Calu3 (cell line): Measurements from ENCODE around the gene ZPLD1. TPM values are rescaled to one million over a fixed set of nuclear protein-coding genes. Genes with fewer than 3 reads are reported as not detected.

Experiments used
- BruUV-seq: library from RNA; stranded (reverse); fragments of 400-500 nt; replicated peaks from 2 replicates; lab custom pipeline; 2021; lab: Mats Ljungman, UMichigan
- CTCF ChIA-PET: fragments of 300-600 bp; sonication (Branson Sonifier 250); formaldehyde crosslinking; loops from one replicate; lab custom pipeline; 2022; ENCODE audit warnings: antibody characterized with exemption; lab: Charles Lee
- DNase-seq: peaks from one replicate; pipeline ENCODE4 v3.0.0; 2022
- H3K27ac Mint-ChIP-seq: one replicate; pipeline ENCODE4 v1.8.0; 2022; ENCODE audit warnings: mixed read lengths; ENCODE audit not compliant: unreplicated experiment
- H3K27me3 Mint-ChIP-seq: one replicate; pipeline ENCODE4 v1.8.0; 2022; ENCODE audit warnings: mixed read lengths; ENCODE audit not compliant: unreplicated experiment
- H3K36me3 Mint-ChIP-seq: one replicate; pipeline ENCODE4 v1.8.0; 2022; ENCODE audit warnings: mild to moderate bottlenecking, moderate library complexity, mixed read lengths; ENCODE audit not compliant: insufficient read depth, unreplicated experiment
- H3K4me1 Mint-ChIP-seq: one replicate; pipeline ENCODE4 v1.8.0; 2022; ENCODE audit warnings: mild to moderate bottlenecking, low read depth, mixed read lengths; ENCODE audit not compliant: unreplicated experiment
- H3K4me3 Mint-ChIP-seq: one replicate; pipeline ENCODE4 v1.8.0; 2022; ENCODE audit warnings: mild to moderate bottlenecking, low read depth, moderate library complexity, mixed read lengths; ENCODE audit not compliant: unreplicated experiment
- H3K9me3 Mint-ChIP-seq: one replicate; pipeline ENCODE4 v1.8.0; 2022; ENCODE audit warnings: low read depth, mixed read lengths; ENCODE audit not compliant: unreplicated experiment
- intact Hi-C: fragments of 100-400 bp; cut with micrococcal nuclease; formaldehyde crosslinking; loops from one replicate; pipeline ENCODE4 v1.10.0; 2022; ENCODE audit not compliant: unreplicated experiment
- total RNA-seq: library from RNA; stranded (reverse); gene quantifications from 2 replicates; pipeline ENCODE4 v1.2.3, GENCODE V29; 2022
- TF ChIP-seq, protein P1 (sequence below): fragments of 200-600 bp; IDR thresholded peaks from one replicate; pipeline ENCODE4 v1.8.0; 2022; ENCODE audit warnings: antibody characterized with exemption; ENCODE audit not compliant: unreplicated experiment

ZPLD1 gene
- total RNA-seq, 1 experiment from 2014 or later, result 0.64 TPM

DNA sequence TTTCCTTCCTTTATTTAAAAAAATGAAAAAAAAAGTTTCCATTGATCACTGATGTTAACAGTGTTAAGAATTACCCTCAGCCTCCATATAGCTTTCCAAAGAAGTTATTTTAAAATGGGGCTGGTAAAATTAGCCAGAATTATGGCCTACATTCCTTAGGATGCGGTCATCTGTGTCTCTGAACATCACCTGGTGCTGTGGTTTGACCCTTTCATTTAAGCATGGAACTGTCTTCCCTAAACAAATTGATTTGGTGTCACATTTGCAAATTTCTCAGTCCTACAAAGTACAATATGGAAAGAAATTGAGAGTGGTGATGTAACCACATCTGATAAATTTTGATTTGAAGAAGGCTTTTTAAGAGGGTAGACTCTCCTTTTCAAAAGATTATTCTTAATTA is 40.3 kb upstream of the ZPLD1 start:
- CTCF ChIA-PET, result no interaction called here
- no peak for DNase-seq
- Mint-ChIP-seq H3K27ac (no peak overlapping the region), H3K4me1 (peaks cover 9% of the 10 kb centered on the region), H3K4me3 (no peak overlapping the region), H3K9me3 (no peaks in the 10 kb centered on the region), H3K36me3 (no peaks in the 10 kb centered on the region), H3K27me3 (no peaks in the 10 kb centered on the region)
- no TSS peak for BruUV-seq
- intact Hi-C loops, result no loop called here
- TF ChIP-seq, protein P1, sequence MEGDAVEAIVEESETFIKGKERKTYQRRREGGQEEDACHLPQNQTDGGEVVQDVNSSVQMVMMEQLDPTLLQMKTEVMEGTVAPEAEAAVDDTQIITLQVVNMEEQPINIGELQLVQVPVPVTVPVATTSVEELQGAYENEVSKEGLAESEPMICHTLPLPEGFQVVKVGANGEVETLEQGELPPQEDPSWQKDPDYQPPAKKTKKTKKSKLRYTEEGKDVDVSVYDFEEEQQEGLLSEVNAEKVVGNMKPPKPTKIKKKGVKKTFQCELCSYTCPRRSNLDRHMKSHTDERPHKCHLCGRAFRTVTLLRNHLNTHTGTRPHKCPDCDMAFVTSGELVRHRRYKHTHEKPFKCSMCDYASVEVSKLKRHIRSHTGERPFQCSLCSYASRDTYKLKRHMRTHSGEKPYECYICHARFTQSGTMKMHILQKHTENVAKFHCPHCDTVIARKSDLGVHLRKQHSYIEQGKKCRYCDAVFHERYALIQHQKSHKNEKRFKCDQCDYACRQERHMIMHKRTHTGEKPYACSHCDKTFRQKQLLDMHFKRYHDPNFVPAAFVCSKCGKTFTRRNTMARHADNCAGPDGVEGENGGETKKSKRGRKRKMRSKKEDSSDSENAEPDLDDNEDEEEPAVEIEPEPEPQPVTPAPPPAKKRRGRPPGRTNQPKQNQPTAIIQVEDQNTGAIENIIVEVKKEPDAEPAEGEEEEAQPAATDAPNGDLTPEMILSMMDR, result no peak

DNA sequence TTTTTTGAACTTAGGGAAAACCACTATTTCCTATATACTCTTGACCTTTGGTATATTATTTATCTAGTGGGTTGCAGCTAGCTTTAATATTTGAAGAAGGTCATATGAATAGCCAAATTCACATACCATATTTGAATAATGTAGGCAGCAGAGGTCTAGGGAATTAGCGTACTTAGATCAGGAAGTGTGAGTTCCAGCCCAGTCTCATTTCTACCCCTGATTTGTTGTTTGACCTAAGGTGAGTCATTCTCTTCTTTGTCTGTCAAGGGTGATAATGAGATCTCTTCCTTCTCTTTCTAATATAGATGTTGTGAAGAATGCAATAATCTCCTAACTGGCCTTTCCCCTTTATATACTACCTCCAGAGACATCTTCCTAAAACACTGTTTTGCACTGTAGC is 36.6 kb upstream of the ZPLD1 start:
- H3K27me3 Mint-ChIP-seq, result no peaks in the 10 kb centered on the region
- TF ChIP-seq, protein P1, result no peak
- no peaks in the 10 kb centered on the region for H3K9me3 Mint-ChIP-seq
- no peak overlapping the region for H3K27ac Mint-ChIP-seq
- CTCF ChIA-PET, result no interaction called here
- BruUV-seq, result no TSS peak
- no peak for DNase-seq
- H3K4me1 Mint-ChIP-seq, result peaks cover 20% of the 10 kb centered on the region
- intact Hi-C loops, result no loop called here
- no peaks in the 10 kb centered on the region for H3K36me3 Mint-ChIP-seq
- no peak overlapping the region for H3K4me3 Mint-ChIP-seq

DNA sequence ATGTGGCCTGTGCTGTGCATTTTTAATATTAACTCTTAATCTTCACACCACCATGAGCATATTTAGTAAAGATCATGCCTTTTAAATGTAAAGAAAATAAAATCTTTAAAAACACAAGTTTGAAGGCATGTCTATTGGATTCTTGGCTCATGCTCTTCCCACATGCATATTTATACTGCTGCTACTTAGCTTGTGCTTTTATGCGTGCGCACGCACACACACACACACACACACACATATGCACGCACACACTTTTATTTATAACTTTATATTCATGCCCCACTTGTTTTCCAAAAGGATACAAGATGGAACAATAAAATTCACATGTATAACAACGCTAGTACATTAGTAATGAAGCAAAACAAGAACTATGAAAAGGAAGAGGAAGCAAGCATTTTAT is 36.1 kb upstream of the ZPLD1 start:
- H3K27ac Mint-ChIP-seq, result no peak overlapping the region
- TF ChIP-seq, protein P1, result no peak
- H3K9me3 Mint-ChIP-seq, result no peaks in the 10 kb centered on the region
- DNase-seq, result no peak
- no peak overlapping the region for H3K4me3 Mint-ChIP-seq
- intact Hi-C loops, result no loop called here
- CTCF ChIA-PET, result no interaction called here
- H3K27me3 Mint-ChIP-seq, result no peaks in the 10 kb centered on the region
- BruUV-seq, result no TSS peak
- H3K36me3 Mint-ChIP-seq, result no peaks in the 10 kb centered on the region
- H3K4me1 Mint-ChIP-seq, result peaks cover 20% of the 10 kb centered on the region

DNA sequence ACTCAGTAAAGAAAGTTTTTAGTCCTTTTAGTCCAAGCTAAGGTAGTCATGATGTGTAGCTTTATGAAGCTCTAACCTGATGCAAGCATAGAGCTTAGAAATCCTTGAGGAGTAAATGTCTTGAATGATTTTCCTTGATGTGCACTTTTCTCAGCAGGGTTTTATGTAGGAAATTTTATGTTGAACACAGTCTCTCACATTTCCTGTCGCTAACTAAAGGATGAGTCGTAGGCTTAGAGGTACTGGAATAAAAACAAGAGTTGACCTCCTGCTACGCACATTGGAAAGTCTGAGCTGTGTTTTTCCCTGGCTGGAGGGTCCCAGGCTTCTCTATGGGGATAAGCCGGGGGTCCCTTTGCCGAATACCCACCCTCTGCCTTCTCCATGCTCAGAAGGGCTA is 34.7 kb upstream of the ZPLD1 start:
- H3K27me3 Mint-ChIP-seq, result no peaks in the 10 kb centered on the region
- intact Hi-C loops, result loop anchor here (10.0 kb wide), 1 partner anchor 55 kb away; no protein-coding TSS in a partner anchor
- TF ChIP-seq, protein P1, result no peak
- H3K27ac Mint-ChIP-seq, result peak overlapping the region; percentile 83
- H3K4me3 Mint-ChIP-seq, result no peak overlapping the region
- no peaks in the 10 kb centered on the region for H3K36me3 Mint-ChIP-seq
- DNase-seq, result no peak
- CTCF ChIA-PET, result no interaction called here
- no peaks in the 10 kb centered on the region for H3K9me3 Mint-ChIP-seq
- no TSS peak for BruUV-seq
- peaks cover 20% of the 10 kb centered on the region for H3K4me1 Mint-ChIP-seq
